Fibroblast of lung (primary cell): ENCODE results near the gene FCGR3A. TPM values are rescaled to one million over a fixed set of nuclear protein-coding genes. Genes with fewer than 3 reads are reported as not detected.

Source experiments
- DNase-seq, 2 donors: peaks; one replicate each; pipeline versions ENCODE4 v3.0.0 to v3.0.0-alpha.2; 2010; ENCODE audit warnings: low read depth in 2 of 2
- H2AFZ ChIP-seq: 2 replicates; pipeline ENCODE4 v1.5.1; 2012; ENCODE audit warnings: low read length, control low read depth, inconsistent platforms
- H3K27ac ChIP-seq: 2 replicates; pipeline ENCODE4 v1.5.1; 2011; ENCODE audit warnings: low read length, control low read depth; ENCODE audit not compliant: insufficient read depth
- H3K27me3 ChIP-seq: 2 replicates; pipeline ENCODE4 v1.5.1; 2011; ENCODE audit warnings: mild to moderate bottlenecking, low read length; ENCODE audit not compliant: control insufficient read depth, insufficient read depth
- H3K36me3 ChIP-seq: 2 replicates; pipeline ENCODE4 v1.5.1; 2011; ENCODE audit warnings: low read length; ENCODE audit not compliant: control insufficient read depth, insufficient read depth
- H3K4me1 ChIP-seq: 2 replicates; pipeline ENCODE4 v1.5.1; 2011; ENCODE audit warnings: low read length; ENCODE audit not compliant: control insufficient read depth, insufficient read depth; ENCODE audit errors: extremely low read depth
- H3K4me2 ChIP-seq: 2 replicates; pipeline ENCODE4 v1.5.1; 2011; ENCODE audit warnings: low read length, control low read depth; ENCODE audit not compliant: insufficient read depth; ENCODE audit errors: extremely low read depth
- H3K4me3 ChIP-seq, 4 experiments: fragments of 200-600 bp in 1 of 4; sonication (generic) in 1 of 4; replicated peaks in 1 of 4; 2 replicates each; pipeline ENCODE4 v1.5.1; 2011 to 2016; ENCODE audit warnings: low read length in 4 of 4, low read depth in 3 of 4, mild to moderate bottlenecking in 3 of 4, control low read depth in 2 of 4, inconsistent platforms in 1 of 4, mixed read lengths in 1 of 4; ENCODE audit not compliant: insufficient read depth in 1 of 4; ENCODE audit errors: control extremely low read depth in 1 of 4
- H3K79me2 ChIP-seq: 2 replicates; pipeline ENCODE4 v1.5.1; 2012; ENCODE audit warnings: mild to moderate bottlenecking, low read length, inconsistent platforms; ENCODE audit not compliant: control insufficient read depth, insufficient read depth
- H3K9ac ChIP-seq: 2 replicates; pipeline ENCODE4 v1.5.1; 2011; ENCODE audit warnings: mild to moderate bottlenecking, low read length, control low read depth; ENCODE audit not compliant: insufficient read depth
- H3K9me3 ChIP-seq: 2 replicates; pipeline ENCODE4 v1.5.1; 2012; ENCODE audit warnings: low read depth, low read length; ENCODE audit not compliant: control insufficient read depth, insufficient read depth
- H4K20me1 ChIP-seq: 2 replicates; pipeline ENCODE4 v1.5.1; 2011; ENCODE audit warnings: low read length; ENCODE audit not compliant: control insufficient read depth, insufficient read depth; ENCODE audit errors: extremely low read depth
- EZH2 ChIP-seq: IDR thresholded peaks from 2 replicates; pipeline ENCODE4 v1.5.1; 2012; ENCODE audit warnings: low read length, control low read depth, mild to moderate bottlenecking; ENCODE audit errors: missing control alignments
- polyA plus RNA-seq, 2 donors: library from polyadenylated mRNA; depleted of rRNA in 1 of 2; stranded (reverse) in 1 of 2; unstranded in 1 of 2; fragments of >200 nt; gene quantifications; 2 replicates each; pipeline ENCODE4 v1.2.1, GENCODE V29; 2011 to 2012; ENCODE audit warnings: missing spikeins in 1 of 2
- total RNA-seq: library from RNA; depleted of rRNA; stranded (reverse); fragments of >200 nt; gene quantifications from 2 replicates; pipeline ENCODE4 v1.2.1, GENCODE V29; 2014
- TF ChIP-seq, protein P1 (sequence below), 2 donors: IDR thresholded peaks in 1 of 2; conservative IDR thresholded peaks in 1 of 2; 1 replicate in 1 of 2; 2 replicates in 1 of 2; pipeline ENCODE4 v1.5.1; 2011 to 2012; ENCODE audit warnings: low read length in 2 of 2, control low read depth in 1 of 2, inconsistent platforms in 1 of 2, low read depth in 1 of 2, mild to moderate bottlenecking in 1 of 2

FCGR3A gene
- total and polyA plus RNA-seq, 2 donors (not counting 1 experiment from before 2014, with no cell fraction given), result not detected

DNA sequence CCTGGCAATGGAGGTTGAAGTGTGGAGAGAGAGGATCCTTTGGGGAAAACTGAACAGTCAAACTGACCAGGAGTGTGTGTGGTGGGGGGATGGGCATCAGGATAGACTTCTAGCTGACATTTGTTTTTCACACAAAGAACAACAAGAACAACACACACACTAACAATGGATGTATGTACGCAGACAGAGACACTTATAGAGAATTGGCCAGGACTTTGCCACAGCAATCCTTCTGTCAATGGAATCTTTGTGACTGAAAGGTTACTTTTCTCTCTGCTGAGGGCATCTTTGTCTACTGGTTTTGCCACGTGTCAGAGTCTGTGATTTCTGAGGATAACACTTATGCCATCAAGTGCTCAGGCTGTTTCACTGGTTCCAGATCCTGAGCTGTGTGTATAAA lies 56.8 kb downstream of the FCGR3A start:
- Histone ChIP-seq H3K27me3 (peaks cover 6% of the 10 kb centered on the region), H2AFZ (no peak overlapping the region), H3K4me1 (no peaks in the 10 kb centered on the region), H4K20me1 (no peaks in the 10 kb centered on the region), H3K79me2 (no peaks in the 10 kb centered on the region), H3K27ac (no peak overlapping the region), H3K9me3 (no peaks in the 10 kb centered on the region), H3K36me3 (no peaks in the 10 kb centered on the region), H3K4me2 (no peak overlapping the region), H3K9ac (no peak overlapping the region), H3K4me3 (no peak overlapping the region)
- no peak for TF ChIP-seq EZH2
- TF ChIP-seq, protein P1, sequence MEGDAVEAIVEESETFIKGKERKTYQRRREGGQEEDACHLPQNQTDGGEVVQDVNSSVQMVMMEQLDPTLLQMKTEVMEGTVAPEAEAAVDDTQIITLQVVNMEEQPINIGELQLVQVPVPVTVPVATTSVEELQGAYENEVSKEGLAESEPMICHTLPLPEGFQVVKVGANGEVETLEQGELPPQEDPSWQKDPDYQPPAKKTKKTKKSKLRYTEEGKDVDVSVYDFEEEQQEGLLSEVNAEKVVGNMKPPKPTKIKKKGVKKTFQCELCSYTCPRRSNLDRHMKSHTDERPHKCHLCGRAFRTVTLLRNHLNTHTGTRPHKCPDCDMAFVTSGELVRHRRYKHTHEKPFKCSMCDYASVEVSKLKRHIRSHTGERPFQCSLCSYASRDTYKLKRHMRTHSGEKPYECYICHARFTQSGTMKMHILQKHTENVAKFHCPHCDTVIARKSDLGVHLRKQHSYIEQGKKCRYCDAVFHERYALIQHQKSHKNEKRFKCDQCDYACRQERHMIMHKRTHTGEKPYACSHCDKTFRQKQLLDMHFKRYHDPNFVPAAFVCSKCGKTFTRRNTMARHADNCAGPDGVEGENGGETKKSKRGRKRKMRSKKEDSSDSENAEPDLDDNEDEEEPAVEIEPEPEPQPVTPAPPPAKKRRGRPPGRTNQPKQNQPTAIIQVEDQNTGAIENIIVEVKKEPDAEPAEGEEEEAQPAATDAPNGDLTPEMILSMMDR (conservative IDR thresholded peaks at IDR 0.05 in 1 of 2, IDR thresholded peaks at IDR 0.05 in 1 of 2; ENCODE audit: low read depth in 1 of 2, low read length in 2 of 2), result no peak
- no peak for DNase-seq

Other genes starting within 250 kb of the FCGR3A start
- 0.51 and 0.99 TPM in 2 replicates for gene MPZ, start 239.8 kb downstream of the FCGR3A start, total RNA-seq
- gene MPZ, start 239.8 kb downstream of the FCGR3A start, polyA plus RNA-seq, result 1.1 and 1.9 TPM in 2 replicates
- 13.4 and 24.8 TPM in 2 replicates for gene SDHC, start 235.4 kb downstream of the FCGR3A start, total RNA-seq
- 484 and 512 TPM in 2 replicates for gene SDHC, start 235.4 kb downstream of the FCGR3A start, polyA plus RNA-seq
- gene CFAP126, start 181.9 kb downstream of the FCGR3A start, total RNA-seq, result not detected in 2 replicates
- not detected in 2 replicates for gene CFAP126, start 181.9 kb downstream of the FCGR3A start, polyA plus RNA-seq
- gene FCGR2A, start 44.4 kb downstream of the FCGR3A start, total RNA-seq, result 3.3 and 3.9 TPM in 2 replicates
- gene FCGR2A, start 44.4 kb downstream of the FCGR3A start, polyA plus RNA-seq, result 2.4 and 7.6 TPM in 2 replicates
- gene HSPA6, start 25.3 kb downstream of the FCGR3A start, total RNA-seq, result 0.51 and 2.3 TPM in 2 replicates
- gene HSPA6, start 25.3 kb downstream of the FCGR3A start, polyA plus RNA-seq, result 0.22 and 0.33 TPM in 2 replicates
- gene FCGR3B, start 81.4 kb upstream of the FCGR3A start, total RNA-seq, result not detected in 2 replicates
- gene FCGR3B, start 81.4 kb upstream of the FCGR3A start, polyA plus RNA-seq, result not detected in 2 replicates
- gene FCGR2B, start 113.3 kb upstream of the FCGR3A start, total RNA-seq, result not detected in 2 replicates
- not detected in 2 replicates for gene FCGR2B, start 113.3 kb upstream of the FCGR3A start, polyA plus RNA-seq
- gene FCRLA, start 157.4 kb upstream of the FCGR3A start, total RNA-seq, result under 0.01 and 0.17 TPM in 2 replicates
- 0.56 and 0.68 TPM in 2 replicates for gene FCRLA, start 157.4 kb upstream of the FCGR3A start, polyA plus RNA-seq
- 0.77 and 1.2 TPM in 2 replicates for gene FCRLB, start 171.7 kb upstream of the FCGR3A start, total RNA-seq
- 0.45 and 1.1 TPM in 2 replicates for gene FCRLB, start 171.7 kb upstream of the FCGR3A start, polyA plus RNA-seq
- gene DUSP12, start 200.0 kb upstream of the FCGR3A start, total RNA-seq, result 34.2 and 35.8 TPM in 2 replicates
- gene DUSP12, start 200.0 kb upstream of the FCGR3A start, polyA plus RNA-seq, result 35.6 and 36.1 TPM in 2 replicates
- gene ATF6, start 216.5 kb upstream of the FCGR3A start, total RNA-seq, result 19.5 and 25.3 TPM in 2 replicates
- 24.8 and 27.4 TPM in 2 replicates for gene ATF6, start 216.5 kb upstream of the FCGR3A start, polyA plus RNA-seq